CMK (cell line): Measurements from ENCODE around the gene ZNF717.
A peak's percentile ranks its signal among the peaks of the same experiment; 100 is the strongest.
"Not testable (repeated sequence)": the region's sequence is repeated elsewhere in the genome, so short reads cannot be mapped to it uniquely, and the experiment has no call there.

Experiments used
- DNase-seq: peaks from one replicate; pipeline ENCODE4 v3.0.0-alpha.2; 2010; ENCODE audit warnings: low read depth

Gene ZNF717

GRCh38 chr3:75785081-75785755, at the start of gene ZNF717:
Gene ZNF717, minus strand, starts transcription at chr3:75785549. Its CDS starts 2,187 bp downstream, at chr3:75783362.
- DNase-seq: peak; percentile 46

- DNase-seq: not testable (repeated sequence)
Observed at GRCh38 chr3:75831076-75831475, 45.7 kb upstream of the ZNF717 start.

- DNase-seq: not testable (repeated sequence)
Observed at GRCh38 chr3:75818019-75818418, 32.7 kb upstream of the ZNF717 start.

- not testable (repeated sequence) for DNase-seq
Observed at GRCh38 chr3:75816287-75817180, 31.2 kb upstream of the ZNF717 start.

GRCh38 chr3:75814797-75815196, 29.4 kb upstream of the ZNF717 start:
- DNase-seq: no peak

GRCh38 chr3:75782506-75782905, 2.8 kb downstream of the ZNF717 start:
- DNase-seq: no peak

GRCh38 chr3:75781079-75781745, 4.1 kb downstream of the ZNF717 start:
- no peak for DNase-seq

- not testable (repeated sequence) for DNase-seq
Observed at GRCh38 chr3:75777742-75778141, 7.6 kb downstream of the ZNF717 start.

- not testable (repeated sequence) for DNase-seq
Observed at GRCh38 chr3:75771631-75772030, 13.7 kb downstream of the ZNF717 start.

- no peak for DNase-seq
Observed at GRCh38 chr3:75768303-75769017, 16.9 kb downstream of the ZNF717 start.

GRCh38 chr3:75737831-75738493, 47.4 kb downstream of the ZNF717 start:
- DNase-seq: no peak

- DNase-seq: no peak
Observed at GRCh38 chr3:75727985-75728384, 57.4 kb downstream of the ZNF717 start.

- no peak for DNase-seq
Observed at GRCh38 chr3:75692061-75692460, 93.3 kb downstream of the ZNF717 start.

- DNase-seq: no peak
Observed at GRCh38 chr3:75687323-75687722, 98.0 kb downstream of the ZNF717 start.
